SK-N-SH (cell line): ENCODE results near the gene PLEKHM2. TPM values are rescaled to one million over a fixed set of nuclear protein-coding genes. Genes with fewer than 3 reads are reported as not detected.

Experiments used
- CTCF ChIA-PET: fragments of 300-600, 350-600 bp; formaldehyde crosslinking; extraction: SDS; loops from one replicate; lab custom pipeline; 2021; lab: Yijun Ruan, JAX
- POLR2A ChIA-PET: fragments of 350-600 bp; sonication (Branson Sonifier 250); formaldehyde crosslinking; extraction: SDS; loops from one replicate; lab custom pipeline; 2020; ENCODE audit warnings: antibody characterized with exemption, inconsistent platforms; lab: Yijun Ruan, JAX
- DNase-seq: peaks from one replicate; pipeline ENCODE4 v3.0.0; 2012
- H2AFZ ChIP-seq: fragments of 200-600 bp; sonication (generic); 2 replicates; pipeline ENCODE4 v1.8.1; 2016; ENCODE audit warnings: antibody characterized with exemption, mild to moderate bottlenecking, low read depth
- H3F3A ChIP-seq: fragments of 200-600 bp; sonication (generic); replicated peaks from 2 replicates; pipeline ENCODE3; 2016; ENCODE audit warnings: antibody characterized with exemption, mild to moderate bottlenecking; ENCODE audit not compliant: insufficient read depth
- H3K27ac ChIP-seq, 2 experiments: fragments of 200-500 bp in 1 of 2; fragments of 200-600 bp in 1 of 2; sonication (Bioruptor generic) in 1 of 2; sonication (generic), shearing (Covaris generic) in 1 of 2; 2 replicates each; pipeline versions ENCODE4 v1.5.1 to v1.6.1; 2014 to 2016; ENCODE audit warnings: low read depth in 2 of 2, inconsistent platforms in 1 of 2, low read length in 1 of 2, mild to moderate bottlenecking in 1 of 2, mixed read lengths in 1 of 2
- H3K27me3 ChIP-seq: fragments of 200-600 bp; sonication (generic), shearing (Covaris generic); 2 replicates; pipeline ENCODE4 v1.6.1; 2016; ENCODE audit warnings: mixed run types; ENCODE audit not compliant: insufficient read depth
- H3K36me3 ChIP-seq, 2 experiments: fragments of 200-500 bp in 1 of 2; fragments of 200-600 bp in 1 of 2; sonication (Bioruptor generic) in 1 of 2; sonication (generic) in 1 of 2; replicated peaks in 1 of 2; 2 replicates each; pipeline versions ENCODE3 to v1.5.1; 2014 to 2016; ENCODE audit warnings: low read length in 1 of 2, mild to moderate bottlenecking in 1 of 2; ENCODE audit not compliant: insufficient read depth in 2 of 2, control insufficient read depth in 1 of 2
- H3K4me1 ChIP-seq, 2 experiments: fragments of 200-500 bp in 1 of 2; fragments of 200-600 bp in 1 of 2; sonication (Bioruptor generic) in 1 of 2; sonication (generic), shearing (Covaris generic) in 1 of 2; 2 replicates each; pipeline versions ENCODE4 v1.5.1 to v1.6.1; 2014 to 2016; ENCODE audit warnings: low read depth in 1 of 2, low read length in 1 of 2, mixed run types in 1 of 2; ENCODE audit not compliant: insufficient read depth in 2 of 2, control insufficient read depth in 1 of 2
- H3K4me2 ChIP-seq: fragments of 200-600 bp; sonication (generic), shearing (Covaris generic); 2 replicates; pipeline ENCODE4 v1.6.1; 2017; ENCODE audit warnings: mixed run types
- H3K4me3 ChIP-seq, 2 experiments: fragments of 200-500 bp in 1 of 2; fragments of 200-600 bp in 1 of 2; sonication (Bioruptor generic) in 1 of 2; sonication (generic), shearing (Covaris generic) in 1 of 2; 2 replicates each; pipeline versions ENCODE4 v1.5.1 to v1.8.1; 2014 to 2016; ENCODE audit warnings: low read depth in 2 of 2, inconsistent platforms in 1 of 2, low read length in 1 of 2, mild to moderate bottlenecking in 1 of 2, mixed read lengths in 1 of 2, moderate library complexity in 1 of 2
- H3K79me2 ChIP-seq: fragments of 200-600 bp; sonication (generic); 2 replicates; pipeline ENCODE4 v1.8.1; 2017; ENCODE audit warnings: mild to moderate bottlenecking; ENCODE audit not compliant: insufficient read depth
- H3K9ac ChIP-seq: fragments of 200-600 bp; sonication (generic); 2 replicates; pipeline ENCODE4 v1.6.1; 2017; ENCODE audit warnings: mixed run types
- H3K9me2 ChIP-seq: fragments of 200-600 bp; sonication (generic); 2 replicates; pipeline ENCODE4 v1.6.1; 2017; ENCODE audit warnings: mixed run types
- H3K9me3 ChIP-seq: fragments of 200-600 bp; sonication (generic); 2 replicates; pipeline ENCODE4 v1.6.1; 2017; ENCODE audit warnings: mixed run types, mild to moderate bottlenecking, moderate library complexity
- H4K20me1 ChIP-seq: fragments of 200-600 bp; sonication (generic); 2 replicates; pipeline ENCODE4 v1.6.1; 2017; ENCODE audit warnings: mild to moderate bottlenecking, mixed run types; ENCODE audit not compliant: insufficient read depth
- CHD2 ChIP-seq: fragments of 150-350 bp; IDR thresholded peaks from 2 replicates; pipeline ENCODE4 v1.6.1; 2018; ENCODE audit warnings: low read length; ENCODE audit not compliant: partially characterized antibody
- ELF1 ChIP-seq: IDR thresholded peaks from 2 replicates; pipeline ENCODE4 v1.4.0; 2012
- FOXJ3 ChIP-seq: sonication (generic); formaldehyde crosslinking; IDR thresholded peaks from 2 replicates; pipeline ENCODE4 v1.5.1; 2020; ENCODE audit warnings: mild to moderate bottlenecking, missing genetic modification reagents
- MXI1 ChIP-seq: IDR thresholded peaks from 2 replicates; pipeline ENCODE4 v1.6.1; 2012; ENCODE audit warnings: mild to moderate bottlenecking, low read depth, low read length, improper control_type of control experiment
- NRF1 ChIP-seq: IDR thresholded peaks from 2 replicates; pipeline ENCODE4 v1.6.1; 2012; ENCODE audit warnings: low read depth, mild to moderate bottlenecking, low read length
- POLR2AphosphoS5 ChIP-seq: IDR thresholded peaks from 2 replicates; pipeline ENCODE4 v1.6.1; 2012; ENCODE audit warnings: low read depth, low read length
- RAD21 ChIP-seq: IDR thresholded peaks from 2 replicates; pipeline ENCODE4 v1.6.1; 2012; ENCODE audit warnings: mild to moderate bottlenecking, low read length
- RXRA ChIP-seq: IDR thresholded peaks from 2 replicates; pipeline ENCODE4 v1.4.0; 2012; ENCODE audit warnings: low read depth, mild to moderate bottlenecking, borderline replicate concordance
- SMC3 ChIP-seq: IDR thresholded peaks from 2 replicates; pipeline ENCODE4 v1.6.1; 2012; ENCODE audit warnings: low read depth, low read length, improper control_type of control experiment
- TEAD4 ChIP-seq: IDR thresholded peaks from 2 replicates; pipeline ENCODE4 v1.4.0; 2012; ENCODE audit warnings: mild to moderate bottlenecking, borderline replicate concordance; ENCODE audit not compliant: insufficient read depth
- YY1 ChIP-seq: IDR thresholded peaks from 2 replicates; pipeline ENCODE4 v1.4.0; 2012; ENCODE audit warnings: low read depth, mild to moderate bottlenecking
- WGBS: methylation state at CpG from one replicate; pipeline ENCODE4 v1.1.6; 2017; ENCODE audit warnings: low lambda C conversion rate; 5-methylcytosine and 5-hydroxymethylcytosine counted together
- polyA plus RNA-seq, 3 experiments: library from polyadenylated mRNA; depleted of rRNA; stranded (reverse); fragments of >200 nt; gene quantifications; 2 replicates each; pipeline ENCODE4 v1.2.3, GENCODE V29; 2012
- TF ChIP-seq, protein P1 (sequence below): IDR thresholded peaks from 2 replicates; pipeline ENCODE4; 2012

PLEKHM2 gene
- polyA plus RNA-seq, 1 of the 3 experiments (the other 2 are of a cell fraction): 38.9 TPM

- peaks cover 4 to 47% of the 10 kb centered on the region in 2 experiments for H3K36me3 ChIP-seq
- no peak overlapping the region for H3K27ac ChIP-seq
- DNase-seq: no peak
- H3K9me2 ChIP-seq: no peaks in the 10 kb centered on the region
- no peak overlapping the region for H3K4me2 ChIP-seq
- no peak overlapping the region for H3K9ac ChIP-seq
- H3K4me1 ChIP-seq: no peaks in the 10 kb centered on the region
- no peak overlapping the region for H2AFZ ChIP-seq
- peaks cover 9% of the 10 kb centered on the region; the same call in 1 of the 2 replicates for H4K20me1 ChIP-seq
- peaks cover 18% of the 10 kb centered on the region; the same call in 1 of the 2 replicates for H3K79me2 ChIP-seq
- no peaks in the 10 kb centered on the region for H3K27me3 ChIP-seq
- WGBS: 90% methylated on average over 8 of the region's 8 CpGs
- H3K9me3 ChIP-seq: no peaks in the 10 kb centered on the region
- ChIA-PET POLR2A (interaction anchor here (0.7 kb wide), 1 partner anchor 179 kb away, joined by 4 read pairs; no protein-coding TSS in a partner anchor), CTCF (interaction anchor here (1.2 kb wide), 2 partner anchors 23 to 74 kb away, joined by 4 read pairs; no protein-coding TSS in a partner anchor)
- H3F3A ChIP-seq: no peaks in the 10 kb centered on the region
- no peak overlapping the region for H3K4me3 ChIP-seq
- TF ChIP-seq ELF1 (no peak), TEAD4 (no peak), RAD21 (no peak), CHD2 (no peak), SMC3 (no peak), POLR2AphosphoS5 (no peak), YY1 (no peak)
- TF ChIP-seq, protein P1, sequence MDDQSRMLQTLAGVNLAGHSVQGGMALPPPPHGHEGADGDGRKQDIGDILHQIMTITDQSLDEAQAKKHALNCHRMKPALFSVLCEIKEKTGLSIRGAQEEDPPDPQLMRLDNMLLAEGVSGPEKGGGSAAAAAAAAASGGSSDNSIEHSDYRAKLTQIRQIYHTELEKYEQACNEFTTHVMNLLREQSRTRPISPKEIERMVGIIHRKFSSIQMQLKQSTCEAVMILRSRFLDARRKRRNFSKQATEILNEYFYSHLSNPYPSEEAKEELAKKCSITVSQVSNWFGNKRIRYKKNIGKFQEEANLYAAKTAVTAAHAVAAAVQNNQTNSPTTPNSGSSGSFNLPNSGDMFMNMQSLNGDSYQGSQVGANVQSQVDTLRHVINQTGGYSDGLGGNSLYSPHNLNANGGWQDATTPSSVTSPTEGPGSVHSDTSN: no peak
- TF ChIP-seq, all 33 proteins: peak for 0
These were observed 34.1 kb downstream of the PLEKHM2 start for GRCh38 chr1:15718199-15718601.

GRCh38 chr1:15719381-15720120 lies 35.4 kb downstream of the PLEKHM2 start:
- ChIA-PET CTCF (interaction anchor here (0.5 to 1.2 kb wide), 3 partner anchors 21 to 415 kb away, joined by 3 to 4 read pairs (median 3); no protein-coding TSS in a partner anchor), POLR2A (no interaction called here)
- no peak for DNase-seq
- Histone ChIP-seq H2AFZ (no peak overlapping the region), H3K9me3 (no peaks in the 10 kb centered on the region), H4K20me1 (peaks cover 5% of the 10 kb centered on the region; the same call in 1 of the 2 replicates), H3K79me2 (peaks cover 6% of the 10 kb centered on the region; the same call in 1 of the 2 replicates), H3K4me3 (no peak overlapping the region), H3K27me3 (no peaks in the 10 kb centered on the region), H3F3A (no peaks in the 10 kb centered on the region), H3K9me2 (no peaks in the 10 kb centered on the region), H3K36me3 (peaks cover 4 to 51% of the 10 kb centered on the region in 2 experiments), H3K9ac (no peak overlapping the region), H3K4me1 (no peaks in the 10 kb centered on the region), H3K27ac (no peak overlapping the region), H3K4me2 (no peak overlapping the region)
- WGBS: 97% methylated on average over 12 of the region's 12 CpGs
- TF ChIP-seq RXRA (no peak), NRF1 (no peak), FOXJ3 (CRISPR knock-in tag) (no peak), MXI1 (no peak)
